GM12878 (cell line): ENCODE data around the gene RYR2. TPM values are rescaled to one million over a fixed set of nuclear protein-coding genes. Genes with fewer than 3 reads are reported as not detected.

ENCODE experiments used
- ATAC-seq: fragments of 200-7000 bp; cut with Tn5 transposase; 3 replicates; pipeline ENCODE4 v1.9.1; 2020; ENCODE audit warnings: mild to moderate bottlenecking, moderate library complexity
- BruUV-seq: library from RNA; stranded (reverse); fragments of 400-500 nt; replicated peaks from 2 replicates; lab custom pipeline; 2021; lab: Mats Ljungman, UMichigan
- CTCF ChIA-PET: fragments of 300-600 bp; sonication (Branson Sonifier 250); formaldehyde crosslinking; extraction: SDS; loops from one replicate; lab custom pipeline; 2021; ENCODE audit warnings: inconsistent platforms; lab: Yijun Ruan, JAX
- POLR2A ChIA-PET: fragments of 350-600 bp; formaldehyde crosslinking; extraction: SDS; loops from one replicate; lab custom pipeline; 2021; ENCODE audit warnings: inconsistent platforms; lab: Charles Lee
- RAD21 ChIA-PET: fragments of 300-600 bp; sonication (Branson Sonifier 250); formaldehyde crosslinking; loops from one replicate; lab custom pipeline; 2023; ENCODE audit warnings: antibody characterized with exemption; ENCODE audit not compliant: unreplicated experiment; lab: Charles Lee
- SMC1A ChIA-PET: fragments of 300-600 bp; sonication (Branson Sonifier 250); formaldehyde crosslinking; loops from one replicate; lab custom pipeline; 2023; ENCODE audit not compliant: unreplicated experiment, uncharacterized antibody; lab: Charles Lee
- DNase-seq: peaks from one replicate; pipeline ENCODE4 v3.0.0-alpha.2; 2011; ENCODE audit warnings: low read depth, low spot score
- FAIRE-seq: peaks from 3 replicates; lab custom pipeline; 2011; peaks lifted over from hg19 to GRCh38; lab: Jason Lieb, UNC
- H2AFZ ChIP-seq: 2 replicates; pipeline ENCODE4 v1.6.0; 2011; ENCODE audit warnings: low read depth, low read length, control low read depth; ENCODE audit not compliant: control insufficient read depth
- H3K27ac ChIP-seq: 2 replicates; pipeline ENCODE4 v1.5.1; 2011; ENCODE audit warnings: control low read depth; ENCODE audit not compliant: control insufficient read depth, insufficient read depth
- H3K27me3 ChIP-seq, 2 experiments: replicated peaks in 1 of 2; 2 replicates each; pipeline versions ENCODE4 v1.6.0 to v1.6.1; 2011; ENCODE audit warnings: low read length in 1 of 2; ENCODE audit not compliant: control insufficient read depth in 2 of 2, insufficient read depth in 2 of 2
- H3K36me3 ChIP-seq, 2 experiments: 2 replicates each; pipeline ENCODE4 v1.5.1; 2011; ENCODE audit warnings: low read length in 1 of 2; ENCODE audit not compliant: control insufficient read depth in 2 of 2, insufficient read depth in 2 of 2
- H3K4me1 ChIP-seq: 2 replicates; pipeline ENCODE4 v1.6.1; 2011; ENCODE audit warnings: mild to moderate bottlenecking, low read length, moderate library complexity, mixed read lengths; ENCODE audit not compliant: control insufficient read depth, insufficient read depth
- H3K4me2 ChIP-seq: 2 replicates; pipeline ENCODE4 v1.6.0; 2011; ENCODE audit warnings: control low read depth; ENCODE audit not compliant: control insufficient read depth, insufficient read depth
- H3K4me3 ChIP-seq: fragments of 200-600 bp; sonication (generic); 2 replicates; pipeline ENCODE4 v1.5.1; 2016
- H3K79me2 ChIP-seq: 2 replicates; pipeline ENCODE4 v1.6.0; 2011; ENCODE audit warnings: low read length; ENCODE audit not compliant: control insufficient read depth, insufficient read depth
- H3K9ac ChIP-seq: 2 replicates; pipeline ENCODE4 v1.8.0; 2011; ENCODE audit warnings: low read length, control low read depth, mixed read lengths; ENCODE audit not compliant: control insufficient read depth, insufficient read depth
- H3K9me3 ChIP-seq: replicated peaks from 3 replicates; pipeline ENCODE4 v1.5.1; 2011; ENCODE audit warnings: mild to moderate bottlenecking, low read length; ENCODE audit not compliant: control insufficient read depth, insufficient read depth
- H4K20me1 ChIP-seq: 2 replicates; pipeline ENCODE4 v1.6.0; 2011; ENCODE audit not compliant: control insufficient read depth, insufficient read depth
- BRCA1 ChIP-seq: IDR thresholded peaks from 2 replicates; pipeline ENCODE4 v1.6.1; 2011; ENCODE audit warnings: low read depth, low read length, improper control_type of control experiment
- CBFB ChIP-seq: IDR thresholded peaks from 2 replicates; pipeline ENCODE4 v1.6.1; 2016; ENCODE audit warnings: antibody characterized with exemption, low read depth
- EP300 ChIP-seq, 2 experiments: fragments of 150-350 bp in 1 of 2; IDR thresholded peaks; 2 replicates each; pipeline ENCODE4 v1.6.1; 2011 to 2012; ENCODE audit warnings: low read depth in 2 of 2, low read length in 2 of 2, borderline replicate concordance in 1 of 2, improper control_type of control experiment in 1 of 2, inconsistent platforms in 1 of 2; ENCODE audit not compliant: control insufficient read depth in 1 of 2
- JUND ChIP-seq: IDR thresholded peaks from 2 replicates; pipeline ENCODE4 v1.6.1; 2012; ENCODE audit warnings: low read depth, mild to moderate bottlenecking, low read length, improper control_type of control experiment, moderate library complexity
- NR2C1 ChIP-seq: fragments of 450-650 bp; IDR thresholded peaks from 2 replicates; pipeline ENCODE4 v1.6.1; 2017; ENCODE audit warnings: antibody characterized with exemption, mild to moderate bottlenecking, moderate library complexity
- PAX5 ChIP-seq: IDR thresholded peaks from 2 replicates; pipeline ENCODE4 v1.6.1; 2011; ENCODE audit warnings: low read depth, low read length, borderline replicate concordance
- RBBP5 ChIP-seq: fragments of 200-600 bp; sonication (generic); conservative IDR thresholded peaks from 2 replicates; pipeline ENCODE4 v1.6.1; 2016
- WGBS: methylation state at CpG from one replicate; pipeline ENCODE4 v1.1.6; 2016; ENCODE audit warnings: low lambda C conversion rate; ENCODE audit not compliant: insufficient replicate concordance, insufficient coverage; ENCODE audit errors: missing lambda C conversion rate; 5-methylcytosine and 5-hydroxymethylcytosine counted together
- in situ Hi-C: fragments of 300-500 bp; cut with MboI; formaldehyde crosslinking; loops from 9 replicates; pipeline ENCODE4 v1.14.3; 2018; ENCODE audit warnings: mixed read lengths
- intact Hi-C: fragments of 100-400 bp; cut with micrococcal nuclease; formaldehyde crosslinking; loops from one replicate; pipeline ENCODE4 v1.14.2; 2022; ENCODE audit not compliant: unreplicated experiment
- polyA plus RNA-seq, 11 experiments: library from polyadenylated mRNA; depleted of rRNA in 4 of 11; unstranded in 6 of 11; stranded (reverse) in 5 of 11; fragments of >200 nt; fragmentation: Nextera tagmentation in 4 of 11; fragmentation: Illumina TruSeq in 1 of 11; extraction: Ambion mirVana in 4 of 11; extraction: Trizol in 1 of 11; gene quantifications; 1 replicate in 1 of 11; 2 replicates in 10 of 11; pipeline versions ENCODE4 v1.2.1 to v1.2.3, GENCODE V29; 2011 to 2016; ENCODE audit warnings: inconsistent platforms in 2 of 11, missing spikeins in 2 of 11, low read depth in 1 of 11
- total RNA-seq, 4 experiments: library from RNA; depleted of rRNA in 3 of 4; stranded (reverse); fragments of >200 nt in 3 of 4; fragmentation: Illumina TruSeq in 1 of 4; extraction: Trizol in 1 of 4; gene quantifications; 2 replicates each; pipeline versions ENCODE4 v1.2.1 to v1.2.3, GENCODE V29; 2013 to 2021
- TF ChIP-seq, protein P1 (sequence below): fragments of 450-650 bp; IDR thresholded peaks from 2 replicates; pipeline ENCODE4 v1.6.1; 2017; ENCODE audit warnings: mild to moderate bottlenecking, moderate library complexity
- TF ChIP-seq, protein P2 (sequence below): fragments of 450-650 bp; formaldehyde crosslinking; IDR thresholded peaks from 2 replicates; pipeline ENCODE4 v1.5.0; 2022; ENCODE audit warnings: mild to moderate bottlenecking, missing genetic modification characterization
- TF ChIP-seq, protein P3 (sequence below): fragments of 450-650 bp; IDR thresholded peaks from 2 replicates; pipeline ENCODE4 v1.6.1; 2016; ENCODE audit warnings: mild to moderate bottlenecking

Gene RYR2
- total and polyA plus RNA-seq, 10 of the 15 experiments (the other 5 are each of a cell fraction or from before 2014, with no cell fraction given), result 0.01 to 0.04 TPM; not detected in 8

DNA sequence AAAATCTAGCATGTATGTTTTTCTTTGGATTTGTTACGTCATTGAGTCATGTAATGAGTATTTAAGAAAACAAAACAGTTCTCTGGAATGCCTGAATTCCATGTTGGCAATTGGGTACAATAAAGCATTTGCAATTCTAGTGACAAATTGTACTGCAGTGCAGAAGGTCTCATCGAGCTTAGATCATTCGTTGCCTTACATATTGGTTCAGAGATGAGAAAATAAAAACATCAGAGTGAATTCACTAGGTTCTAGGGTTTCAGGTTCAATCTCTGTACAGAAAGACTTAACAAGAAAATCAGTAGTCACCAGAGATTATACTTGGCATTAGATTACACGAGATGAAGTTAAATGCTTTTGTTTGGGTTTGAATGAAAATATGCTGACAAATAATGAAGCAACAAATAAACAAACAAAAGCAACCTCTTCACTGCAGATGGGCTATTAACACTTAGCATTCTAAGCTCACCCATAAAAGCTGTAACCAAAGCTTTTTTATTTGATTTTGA is 124.7 kb downstream of the RYR2 start:
- Histone ChIP-seq H3K4me3 (no peak overlapping the region), H3K79me2 (no peaks in the 10 kb centered on the region), H2AFZ (no peak overlapping the region), H3K27ac (no peak overlapping the region), H3K9me3 (no peaks in the 10 kb centered on the region), H3K4me2 (no peak overlapping the region), H3K27me3 (no peaks in the 10 kb centered on the region), H3K4me1 (no peaks in the 10 kb centered on the region), H3K36me3 (no peaks in the 10 kb centered on the region), H4K20me1 (no peaks in the 10 kb centered on the region), H3K9ac (no peak overlapping the region)
- no peak for FAIRE-seq
- CTCF ChIA-PET, result interaction anchor here (0.7 kb wide), 1 partner anchor 309 kb away, joined by 3 read pairs; no protein-coding TSS in a partner anchor
- no peak for DNase-seq
- POLR2A ChIA-PET, result no interaction called here
- in situ Hi-C loops (no loop called here), intact Hi-C loops (no loop called here)
- RAD21 ChIA-PET, result no interaction called here
- no TSS peak for BruUV-seq
- SMC1A ChIA-PET, result no interaction called here
- ATAC-seq, result no peak
- 3% methylated on average over 4 of the region's 4 CpGs for WGBS
- TF ChIP-seq, protein P1, sequence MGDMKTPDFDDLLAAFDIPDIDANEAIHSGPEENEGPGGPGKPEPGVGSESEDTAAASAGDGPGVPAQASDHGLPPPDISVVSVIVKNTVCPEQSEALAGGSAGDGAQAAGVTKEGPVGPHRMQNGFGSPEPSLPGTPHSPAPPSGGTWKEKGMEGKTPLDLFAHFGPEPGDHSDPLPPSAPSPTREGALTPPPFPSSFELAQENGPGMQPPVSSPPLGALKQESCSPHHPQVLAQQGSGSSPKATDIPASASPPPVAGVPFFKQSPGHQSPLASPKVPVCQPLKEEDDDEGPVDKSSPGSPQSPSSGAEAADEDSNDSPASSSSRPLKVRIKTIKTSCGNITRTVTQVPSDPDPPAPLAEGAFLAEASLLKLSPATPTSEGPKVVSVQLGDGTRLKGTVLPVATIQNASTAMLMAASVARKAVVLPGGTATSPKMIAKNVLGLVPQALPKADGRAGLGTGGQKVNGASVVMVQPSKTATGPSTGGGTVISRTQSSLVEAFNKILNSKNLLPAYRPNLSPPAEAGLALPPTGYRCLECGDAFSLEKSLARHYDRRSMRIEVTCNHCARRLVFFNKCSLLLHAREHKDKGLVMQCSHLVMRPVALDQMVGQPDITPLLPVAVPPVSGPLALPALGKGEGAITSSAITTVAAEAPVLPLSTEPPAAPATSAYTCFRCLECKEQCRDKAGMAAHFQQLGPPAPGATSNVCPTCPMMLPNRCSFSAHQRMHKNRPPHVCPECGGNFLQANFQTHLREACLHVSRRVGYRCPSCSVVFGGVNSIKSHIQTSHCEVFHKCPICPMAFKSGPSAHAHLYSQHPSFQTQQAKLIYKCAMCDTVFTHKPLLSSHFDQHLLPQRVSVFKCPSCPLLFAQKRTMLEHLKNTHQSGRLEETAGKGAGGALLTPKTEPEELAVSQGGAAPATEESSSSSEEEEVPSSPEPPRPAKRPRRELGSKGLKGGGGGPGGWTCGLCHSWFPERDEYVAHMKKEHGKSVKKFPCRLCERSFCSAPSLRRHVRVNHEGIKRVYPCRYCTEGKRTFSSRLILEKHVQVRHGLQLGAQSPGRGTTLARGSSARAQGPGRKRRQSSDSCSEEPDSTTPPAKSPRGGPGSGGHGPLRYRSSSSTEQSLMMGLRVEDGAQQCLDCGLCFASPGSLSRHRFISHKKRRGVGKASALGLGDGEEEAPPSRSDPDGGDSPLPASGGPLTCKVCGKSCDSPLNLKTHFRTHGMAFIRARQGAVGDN, result no peak
- TF ChIP-seq, protein P2, sequence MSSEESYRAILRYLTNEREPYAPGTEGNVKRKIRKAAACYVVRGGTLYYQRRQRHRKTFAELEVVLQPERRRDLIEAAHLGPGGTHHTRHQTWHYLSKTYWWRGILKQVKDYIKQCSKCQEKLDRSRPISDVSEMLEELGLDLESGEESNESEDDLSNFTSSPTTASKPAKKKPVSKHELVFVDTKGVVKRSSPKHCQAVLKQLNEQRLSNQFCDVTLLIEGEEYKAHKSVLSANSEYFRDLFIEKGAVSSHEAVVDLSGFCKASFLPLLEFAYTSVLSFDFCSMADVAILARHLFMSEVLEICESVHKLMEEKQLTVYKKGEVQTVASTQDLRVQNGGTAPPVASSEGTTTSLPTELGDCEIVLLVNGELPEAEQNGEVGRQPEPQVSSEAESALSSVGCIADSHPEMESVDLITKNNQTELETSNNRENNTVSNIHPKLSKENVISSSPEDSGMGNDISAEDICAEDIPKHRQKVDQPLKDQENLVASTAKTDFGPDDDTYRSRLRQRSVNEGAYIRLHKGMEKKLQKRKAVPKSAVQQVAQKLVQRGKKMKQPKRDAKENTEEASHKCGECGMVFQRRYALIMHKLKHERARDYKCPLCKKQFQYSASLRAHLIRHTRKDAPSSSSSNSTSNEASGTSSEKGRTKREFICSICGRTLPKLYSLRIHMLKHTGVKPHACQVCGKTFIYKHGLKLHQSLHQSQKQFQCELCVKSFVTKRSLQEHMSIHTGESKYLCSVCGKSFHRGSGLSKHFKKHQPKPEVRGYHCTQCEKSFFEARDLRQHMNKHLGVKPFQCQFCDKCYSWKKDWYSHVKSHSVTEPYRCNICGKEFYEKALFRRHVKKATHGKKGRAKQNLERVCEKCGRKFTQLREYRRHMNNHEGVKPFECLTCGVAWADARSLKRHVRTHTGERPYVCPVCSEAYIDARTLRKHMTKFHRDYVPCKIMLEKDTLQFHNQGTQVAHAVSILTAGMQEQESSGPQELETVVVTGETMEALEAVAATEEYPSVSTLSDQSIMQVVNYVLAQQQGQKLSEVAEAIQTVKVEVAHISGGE, result no peak
- TF ChIP-seq CBFB (no peak), BRCA1 (no peak), NR2C1 (no peak), RBBP5 (no peak), PAX5 (no peak), EP300 (IDR thresholded peaks at IDR 0.05; ENCODE audit: borderline replicate concordance in 1 of 2, control insufficient read depth in 1 of 2, low read depth in 2 of 2, low read length in 2 of 2) (no peak), JUND (no peak)
- TF ChIP-seq, protein P3, sequence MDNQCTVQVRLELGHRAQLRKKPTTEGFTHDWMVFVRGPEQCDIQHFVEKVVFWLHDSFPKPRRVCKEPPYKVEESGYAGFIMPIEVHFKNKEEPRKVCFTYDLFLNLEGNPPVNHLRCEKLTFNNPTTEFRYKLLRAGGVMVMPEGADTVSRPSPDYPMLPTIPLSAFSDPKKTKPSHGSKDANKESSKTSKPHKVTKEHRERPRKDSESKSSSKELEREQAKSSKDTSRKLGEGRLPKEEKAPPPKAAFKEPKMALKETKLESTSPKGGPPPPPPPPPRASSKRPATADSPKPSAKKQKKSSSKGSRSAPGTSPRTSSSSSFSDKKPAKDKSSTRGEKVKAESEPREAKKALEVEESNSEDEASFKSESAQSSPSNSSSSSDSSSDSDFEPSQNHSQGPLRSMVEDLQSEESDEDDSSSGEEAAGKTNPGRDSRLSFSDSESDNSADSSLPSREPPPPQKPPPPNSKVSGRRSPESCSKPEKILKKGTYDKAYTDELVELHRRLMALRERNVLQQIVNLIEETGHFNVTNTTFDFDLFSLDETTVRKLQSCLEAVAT, result no peak
